GM19351 (cell line): ENCODE data around the gene IL18.
"Not testable (repeated sequence)": the region's sequence is repeated elsewhere in the genome, so short reads cannot be mapped to it uniquely, and the experiment has no call there.

Experiments
- ATAC-seq: cut with Tn5 transposase; IDR thresholded peaks from one replicate; pipeline ENCODE4 v1.9.1; 2021; ENCODE audit warnings: mild to moderate bottlenecking, moderate library complexity; ENCODE audit not compliant: unreplicated experiment

Gene IL18

DNA sequence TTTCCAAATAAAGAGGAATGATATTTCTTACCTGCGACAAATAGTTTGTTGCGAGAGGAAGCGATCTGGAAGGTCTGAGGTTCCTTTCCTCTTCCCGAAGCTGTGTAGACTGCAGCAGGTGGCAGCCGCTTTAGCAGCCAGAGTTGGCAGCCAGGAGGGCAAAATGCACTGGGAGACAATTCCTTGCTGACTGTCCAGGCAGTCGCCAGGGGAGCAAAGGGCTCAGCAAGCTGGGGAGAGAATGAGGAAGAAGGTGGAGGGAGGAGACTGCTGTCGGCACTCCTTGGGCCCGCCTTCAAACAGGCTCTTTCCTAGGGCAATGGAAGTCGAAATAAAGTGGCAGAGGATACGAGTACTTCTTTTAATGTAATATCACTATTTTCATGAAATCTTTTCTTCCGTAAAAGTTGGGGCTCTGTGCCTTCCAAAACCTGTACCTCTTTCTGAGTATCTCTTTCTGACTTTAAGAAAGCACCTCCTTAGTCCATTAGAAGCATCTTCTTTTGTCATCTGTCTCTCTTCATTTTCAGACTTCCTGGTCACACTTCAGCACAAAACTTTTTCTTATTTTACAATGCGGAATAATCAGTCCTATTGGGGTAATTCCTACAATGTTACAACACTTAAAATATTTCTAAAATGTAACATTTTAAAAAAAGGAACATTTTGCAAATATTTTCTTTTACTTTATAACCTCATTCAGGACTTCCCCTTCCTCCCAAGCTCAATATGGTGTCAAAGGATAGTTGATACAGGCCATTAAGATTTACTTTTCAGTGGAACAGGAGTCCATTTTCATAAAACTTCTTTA, at the start of gene IL18:
TSS of gene IL18 (minus strand) at position 220 of the 811 bp plus-strand sequence. CDS start 9,041 bp downstream, outside the sequence.
- no peak for ATAC-seq

DNA sequence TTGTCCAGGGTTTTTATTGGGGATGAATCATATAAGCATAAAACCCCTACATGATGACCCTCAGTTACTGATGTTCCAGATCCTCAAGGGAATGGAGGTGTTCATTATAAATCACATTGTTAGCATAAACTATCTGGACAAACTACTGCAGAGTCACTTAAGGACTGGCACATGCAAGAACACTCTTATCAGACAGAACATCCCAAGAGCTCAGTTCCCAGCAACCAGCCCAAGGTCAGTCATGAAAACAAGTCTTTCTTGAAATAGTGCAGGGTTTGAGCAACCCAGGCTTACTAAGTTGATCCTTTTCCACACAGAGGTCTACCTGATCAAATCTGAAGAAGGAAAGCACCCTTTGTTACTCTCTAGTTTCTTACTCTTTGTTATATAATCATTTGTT, 48.8 kb upstream of the IL18 start:
- ATAC-seq, result no peak

DNA sequence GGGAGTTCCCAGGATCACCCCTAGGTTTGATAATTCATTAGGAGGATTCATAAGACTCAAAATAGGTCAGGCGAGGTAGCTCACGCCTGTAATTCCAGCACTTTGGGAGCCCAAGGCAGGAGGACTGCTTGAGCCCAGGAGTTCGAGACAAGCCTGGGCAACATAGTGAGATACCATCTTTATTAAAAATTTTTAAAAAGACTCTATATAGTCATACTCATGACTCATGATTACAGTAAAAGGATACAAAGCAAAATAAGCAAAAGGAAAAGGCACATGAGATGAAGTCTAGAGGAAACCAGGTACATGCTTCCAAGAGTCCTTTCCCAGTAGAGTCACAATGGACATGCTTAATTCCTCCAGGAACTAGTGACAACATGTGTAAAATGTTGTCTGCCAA, 48.4 kb upstream of the IL18 start:
- no peak for ATAC-seq

DNA sequence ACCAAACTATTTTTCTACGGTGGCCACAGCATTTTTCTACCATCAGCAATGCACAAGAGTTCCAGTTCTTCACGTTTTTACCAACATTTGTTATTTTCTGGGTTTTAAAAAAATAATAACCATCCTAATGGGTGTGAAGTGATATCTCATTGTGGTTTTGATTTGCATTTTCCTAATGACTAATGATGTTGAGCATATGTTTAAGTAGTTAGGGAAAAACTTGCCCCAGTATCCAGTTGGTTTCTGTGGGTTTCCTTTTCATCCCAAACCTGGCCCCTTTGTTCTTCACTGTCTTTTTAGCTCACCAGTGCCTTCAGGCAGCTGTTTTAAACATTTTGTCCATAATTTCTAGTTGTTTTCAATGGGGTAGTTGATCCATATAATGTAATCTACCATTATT, 47.6 kb upstream of the IL18 start:
- no peak for ATAC-seq

GRCh38 chr11:112210890-112211289, 47.0 kb upstream of the IL18 start:
- no peak for ATAC-seq

- ATAC-seq, result no peak
These were observed 42.2 kb upstream of the IL18 start for GRCh38 chr11:112206071-112206470.

DNA sequence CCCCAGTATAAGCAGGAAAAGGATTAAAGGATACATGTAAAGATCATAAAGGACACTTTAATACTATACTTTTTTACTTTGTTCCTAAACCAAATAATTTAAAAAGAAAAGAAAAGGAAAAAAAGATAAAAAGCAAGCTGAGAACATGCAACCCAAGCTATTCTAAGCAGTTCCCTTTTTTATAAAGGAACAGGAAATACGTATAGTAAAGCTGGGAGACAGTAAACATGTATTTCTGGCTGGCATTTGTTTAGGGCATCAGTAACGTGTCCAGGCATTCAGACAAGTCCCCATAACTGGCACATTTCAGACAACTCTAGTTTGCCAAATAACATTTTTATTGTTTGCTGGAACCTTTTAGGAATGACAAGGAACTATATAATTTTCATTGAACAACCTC, 36.4 kb upstream of the IL18 start:
- no peak for ATAC-seq

DNA sequence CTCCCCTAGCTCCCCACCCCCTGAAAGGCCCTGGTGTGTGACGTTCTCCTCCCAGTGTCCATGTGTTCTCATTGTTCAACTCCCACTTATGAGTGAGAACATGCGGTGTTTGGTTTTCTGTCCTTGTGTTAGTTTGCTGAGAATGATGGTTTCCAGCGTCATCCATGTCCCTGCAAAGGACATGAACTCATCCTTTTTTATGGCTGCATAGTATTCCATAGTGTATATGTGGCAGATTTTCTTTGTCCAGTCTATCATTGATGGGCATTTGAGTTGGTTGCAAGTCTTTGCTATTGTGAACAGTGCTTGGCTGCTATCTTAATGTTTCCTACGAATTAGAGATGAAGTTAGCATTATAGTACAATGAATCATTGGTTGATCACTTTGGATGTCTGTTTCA, 35.2 kb upstream of the IL18 start:
- ATAC-seq, result not testable (repeated sequence)

DNA sequence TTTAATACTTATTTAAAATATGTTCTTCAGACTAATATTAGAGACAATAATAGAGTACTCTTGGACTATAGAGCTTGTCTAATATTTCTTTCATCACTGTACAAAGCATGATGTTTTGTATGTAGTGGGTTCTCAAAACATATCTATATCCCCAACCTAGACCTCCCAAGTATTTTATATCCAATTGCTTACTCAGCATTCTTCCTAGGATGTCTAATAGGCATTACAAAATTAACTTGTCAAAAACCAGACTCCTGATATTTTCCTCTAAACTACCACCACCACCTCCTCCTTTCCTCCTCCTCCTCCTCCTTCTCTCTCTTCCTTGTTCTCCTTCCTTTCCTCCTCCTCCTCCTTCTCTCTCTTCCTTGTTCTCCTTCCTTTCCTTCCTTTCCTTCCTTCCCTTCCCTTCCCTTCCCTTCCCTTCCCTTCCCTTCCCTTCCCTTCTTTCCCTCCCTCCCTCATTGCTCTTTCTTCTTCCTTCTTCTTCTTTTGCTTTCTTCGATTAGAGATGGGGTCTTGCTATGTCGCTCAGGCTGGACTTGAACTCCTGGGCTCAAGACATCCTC, 32.7 kb upstream of the IL18 start:
- no peak for ATAC-seq

DNA sequence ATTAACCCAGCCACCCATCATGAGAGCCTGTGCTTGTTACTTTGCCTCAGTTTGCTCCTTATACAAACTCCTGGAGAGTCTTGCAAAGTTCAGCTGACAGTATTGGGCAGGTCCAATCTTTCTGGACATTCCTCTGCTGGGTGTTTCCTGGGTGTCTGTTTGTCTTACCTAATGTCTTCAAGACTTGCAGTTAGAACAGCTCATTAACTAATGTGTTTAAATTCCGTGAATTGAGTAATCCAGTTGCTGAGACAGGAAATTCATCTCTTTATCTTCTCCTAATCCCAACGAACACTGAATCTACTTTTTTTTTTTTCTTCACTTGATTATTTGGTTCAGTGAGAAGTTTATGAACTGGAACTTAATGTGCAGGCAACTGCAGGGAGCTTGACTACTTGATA, 32.1 kb upstream of the IL18 start:
- no peak for ATAC-seq

- ATAC-seq, result not testable (repeated sequence)
These were observed 31.2 kb upstream of the IL18 start for GRCh38 chr11:112195113-112195512.

DNA sequence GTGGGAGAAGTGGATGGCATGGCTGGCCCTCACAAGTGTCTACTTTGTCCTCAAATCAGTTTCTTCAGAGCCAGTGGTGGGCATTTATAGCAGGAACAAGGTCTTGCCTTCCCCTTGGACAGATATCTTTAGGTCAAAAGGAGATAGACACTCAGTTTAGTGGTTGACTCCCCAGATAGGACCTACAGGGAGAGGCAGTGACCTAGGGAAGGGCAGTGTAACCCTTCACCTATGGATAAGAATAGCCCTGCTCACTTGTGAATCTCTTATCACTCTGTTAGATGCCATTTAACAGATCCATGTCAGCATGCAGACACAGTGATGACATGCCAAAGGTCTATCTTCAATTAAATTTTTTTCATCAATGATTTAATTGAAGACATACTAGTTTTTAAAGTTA, 22.4 kb upstream of the IL18 start:
- ATAC-seq, result no peak

- no peak for ATAC-seq
These were observed 22.0 kb upstream of the IL18 start for GRCh38 chr11:112185883-112186282.

DNA sequence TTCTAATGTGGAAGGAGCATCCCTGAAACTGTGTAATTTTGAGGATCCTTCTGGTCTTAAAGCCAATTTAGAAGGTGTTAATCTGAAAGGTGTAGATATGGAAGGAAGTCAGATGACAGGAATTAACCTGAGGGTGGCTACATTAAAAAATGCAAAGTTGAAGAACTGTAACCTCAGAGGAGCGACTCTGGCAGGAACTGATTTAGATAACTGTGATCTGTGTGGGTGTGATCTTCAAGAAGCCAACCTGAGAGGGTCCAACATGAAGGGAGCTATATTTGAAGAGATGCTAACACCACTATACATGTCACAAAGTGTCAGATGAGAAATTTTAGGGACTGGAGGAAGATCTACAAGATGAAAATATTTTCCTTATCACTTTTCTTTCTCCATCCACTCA, 19.0 kb upstream of the IL18 start:
- ATAC-seq, result no peak

DNA sequence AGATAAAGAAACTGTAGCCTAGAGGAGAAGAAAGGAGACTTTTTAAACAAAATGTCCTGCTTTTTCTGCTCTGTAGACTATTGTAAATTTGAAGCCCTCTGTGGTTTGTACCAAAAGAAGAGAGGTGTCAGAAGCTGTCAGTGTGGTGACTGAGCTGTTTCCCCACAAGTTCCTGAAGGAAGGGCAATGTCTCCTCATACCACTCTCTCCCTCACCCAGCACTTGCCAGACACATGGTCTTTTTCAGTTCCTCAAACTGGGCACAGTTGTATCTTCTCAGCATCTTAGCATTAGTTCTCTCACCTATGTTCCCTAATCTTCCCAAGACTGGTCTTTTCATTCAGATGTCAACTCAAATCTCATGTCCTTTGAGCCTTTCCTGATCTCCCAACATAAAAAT, 15.7 kb upstream of the IL18 start:
- no peak for ATAC-seq

DNA sequence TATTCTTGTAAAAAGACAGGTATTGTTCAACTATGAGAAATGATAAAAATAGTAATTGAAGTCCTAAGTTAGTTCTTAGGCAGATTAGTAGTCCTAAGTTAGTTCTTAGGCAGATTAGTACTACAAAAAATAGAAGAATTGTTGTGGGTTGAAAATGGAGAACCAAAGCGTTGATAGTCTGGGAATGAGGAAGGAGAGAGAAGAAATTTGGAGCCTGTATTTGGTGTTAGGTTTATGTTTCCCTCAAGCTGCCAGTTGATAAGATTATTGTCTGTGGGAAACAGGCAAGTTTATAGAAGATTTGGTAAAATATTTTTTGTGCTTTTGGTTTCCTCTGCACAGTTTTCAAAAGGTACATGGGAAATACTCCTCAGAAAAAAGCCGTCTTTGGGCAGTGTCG, 15.0 kb upstream of the IL18 start:
- no peak for ATAC-seq

- no peak for ATAC-seq
These were observed 14.5 kb upstream of the IL18 start for GRCh38 chr11:112178428-112178827.

GRCh38 chr11:112177589-112177988, 13.7 kb upstream of the IL18 start:
- ATAC-seq, result no peak

GRCh38 chr11:112176077-112176476, 12.2 kb upstream of the IL18 start:
- no peak for ATAC-seq

DNA sequence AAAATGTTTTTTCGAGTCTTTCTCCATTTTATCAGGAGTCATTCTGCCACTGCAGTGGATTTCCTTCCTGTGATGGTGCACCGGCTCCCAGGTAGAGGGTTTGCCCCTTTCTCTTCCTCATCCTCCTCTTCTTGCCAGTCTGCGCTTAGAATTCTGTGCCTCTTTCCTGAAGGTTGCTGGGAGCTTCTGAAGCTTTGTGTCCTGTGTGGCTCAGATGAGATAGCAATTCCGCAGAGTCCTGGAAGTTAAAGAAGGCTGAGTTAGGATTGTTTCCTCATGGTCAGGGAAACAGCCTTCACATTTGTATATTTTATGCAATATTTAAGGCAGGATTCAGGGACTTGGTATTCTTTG, 11.7 kb upstream of the IL18 start:
- no peak for ATAC-seq

- peak; percentile 60 for ATAC-seq
These were observed 11.1 kb upstream of the IL18 start, which contains the start of gene BCO2 for GRCh38 chr11:112174789-112175598. TSS of gene BCO2 (plus strand) at chr11:112175512. CDS start at chr11:112175602, 90 bp downstream.

- no peak for ATAC-seq
These were observed 9.3 kb upstream of the IL18 start for GRCh38 chr11:112173152-112173551.
